WTC11 (cell line): ENCODE measurements around the gene SELENOS.

Experiments used
- CTCF ChIP-seq: fragments of 200-600 bp; IDR thresholded peaks from 2 replicates; pipeline ENCODE4 v1.8.0; 2022; ENCODE audit warnings: antibody characterized with exemption
- ELF4 ChIP-seq: sonication (generic); formaldehyde crosslinking; IDR thresholded peaks from 2 replicates; pipeline ENCODE4 v1.8.1; 2022; ENCODE audit warnings: low read depth, mild to moderate bottlenecking, moderate library complexity, missing genetic modification reagents
- MXD4 ChIP-seq: fragments of 250-450 bp; sonication (Bioruptor Pico); IDR thresholded peaks from 2 replicates; pipeline ENCODE4 v1.8.0; 2021; ENCODE audit warnings: mild to moderate bottlenecking, moderate library complexity, borderline replicate concordance
- STAT6 ChIP-seq: sonication (generic); formaldehyde crosslinking; conservative IDR thresholded peaks from 2 replicates; pipeline ENCODE4 v1.8.1; 2023; ENCODE audit warnings: mild to moderate bottlenecking, low read depth, missing genetic modification reagents, moderate library complexity

GRCh38 chr15:101250873-101251829, 26.1 kb downstream of the SELENOS start:
- TF ChIP-seq CTCF (no peak), MXD4 (CRISPR knock-in tag) (no peak), ELF4 (CRISPR knock-in tag) (no peak), STAT6 (no peak)
